A673 (cell line): ENCODE data around the gene OSBPL6. TPM values are rescaled to one million over a fixed set of nuclear protein-coding genes. Genes with fewer than 3 reads are reported as not detected.

Experiments
- BruUV-seq: library from RNA; stranded (reverse); fragments of 400-500 nt; replicated peaks from 2 replicates; lab custom pipeline; 2021; lab: Mats Ljungman, UMichigan
- CTCF ChIA-PET: fragments of 300-600 bp; sonication (Branson Sonifier 250); formaldehyde crosslinking; loops from one replicate; lab custom pipeline; 2022; ENCODE audit warnings: antibody characterized with exemption; lab: Charles Lee
- POLR2A ChIA-PET: fragments of 300-600 bp; sonication (Branson Sonifier 250); formaldehyde crosslinking; loops from one replicate; lab custom pipeline; 2022; ENCODE audit warnings: antibody characterized with exemption; ENCODE audit not compliant: low non-redundant PET; lab: Charles Lee
- DNase-seq: peaks from one replicate; pipeline ENCODE4 v3.0.0-alpha.2; 2015; ENCODE audit warnings: low spot score
- H3K27ac ChIP-seq: fragments of 200-600 bp; sonication (generic); 2 replicates; pipeline ENCODE4 v1.5.1; 2016; ENCODE audit warnings: mixed run types, low read depth, mild to moderate bottlenecking, mixed read lengths, antibody characterized with exemption, low read length; ENCODE audit not compliant: poor library complexity, severe bottlenecking
- H3K27me3 ChIP-seq: fragments of 200-600 bp; sonication (generic); replicated peaks from 2 replicates; pipeline ENCODE4 v1.6.1; 2017; ENCODE audit warnings: mixed run types, low read depth, mild to moderate bottlenecking, mixed read lengths, antibody characterized with exemption, low read length; ENCODE audit not compliant: insufficient read depth, poor library complexity
- H3K36me3 ChIP-seq: fragments of 200-600 bp; sonication (generic); 2 replicates; pipeline ENCODE4 v1.6.1; 2016; ENCODE audit warnings: mixed run types, mild to moderate bottlenecking, mixed read lengths, antibody characterized with exemption, low read length; ENCODE audit not compliant: insufficient read depth, poor library complexity, severe bottlenecking
- H3K4me1 ChIP-seq: fragments of 200-600 bp; sonication (generic); 2 replicates; pipeline ENCODE4 v1.6.1; 2017; ENCODE audit warnings: mixed run types, mild to moderate bottlenecking, mixed read lengths, antibody characterized with exemption, low read length; ENCODE audit not compliant: insufficient read depth, poor library complexity, severe bottlenecking
- H3K4me3 ChIP-seq: fragments of 200-600 bp; sonication (generic); 2 replicates; pipeline ENCODE4 v1.5.1; 2016; ENCODE audit warnings: low read depth, mixed run types, mild to moderate bottlenecking, mixed read lengths, low read length; ENCODE audit not compliant: poor library complexity, severe bottlenecking
- H3K9me3 ChIP-seq: fragments of 200-600 bp; sonication (generic); 2 replicates; pipeline ENCODE4 v1.6.1; 2016; ENCODE audit warnings: mixed run types, low read depth, mild to moderate bottlenecking, mixed read lengths, antibody characterized with exemption, low read length; ENCODE audit not compliant: poor library complexity, severe bottlenecking
- EZH2 ChIP-seq: fragments of 200-600 bp; sonication (generic); IDR thresholded peaks from 2 replicates; pipeline ENCODE4 v1.6.1; 2017; ENCODE audit warnings: borderline replicate concordance, low read depth, mild to moderate bottlenecking, mixed read lengths, antibody characterized with exemption, low read length; ENCODE audit not compliant: poor library complexity, severe bottlenecking
- intact Hi-C: fragments of 100-400 bp; cut with micrococcal nuclease; formaldehyde crosslinking; loops from one replicate; pipeline ENCODE4 v1.10.0; 2022; ENCODE audit not compliant: unreplicated experiment
- total RNA-seq: library from RNA; stranded (reverse); gene quantifications from 2 replicates; pipeline ENCODE4 v1.2.3, GENCODE V29; 2021
- TF ChIP-seq, protein P1 (sequence below): fragments of 300-800, 200-600 bp; sonication (generic); conservative IDR thresholded peaks from 2 replicates; pipeline ENCODE4 v1.5.1; 2017; ENCODE audit warnings: low read depth, mild to moderate bottlenecking, antibody characterized with exemption, low read length, moderate library complexity, mixed read lengths

OSBPL6 gene
- total RNA-seq, 1 experiment from 2014 or later = 19.3 TPM

DNA sequence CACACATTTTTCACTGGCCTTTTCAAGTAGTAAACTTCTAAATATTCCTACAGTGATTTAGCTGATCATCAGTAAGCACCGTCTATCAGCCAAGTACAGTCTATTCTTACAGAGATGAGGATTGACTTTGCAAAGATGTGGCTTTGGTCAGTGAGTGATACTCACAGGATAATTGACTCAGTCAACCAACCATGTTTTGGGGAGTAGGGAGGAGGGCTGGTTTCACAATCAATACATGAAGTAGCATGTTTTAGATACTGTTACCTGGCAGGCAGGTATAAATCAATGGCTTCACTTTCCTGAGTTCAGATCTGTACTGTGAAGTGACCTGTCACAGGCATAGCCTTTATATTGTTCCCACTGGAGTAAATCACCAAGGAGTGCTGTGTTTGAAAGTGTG, 27.2 kb downstream of the OSBPL6 start:
- no TSS peak for BruUV-seq
- H3K4me1 ChIP-seq = peaks cover 5% of the 10 kb centered on the region
- H3K27ac ChIP-seq = no peak overlapping the region
- intact Hi-C loops = no loop called here
- no peak for DNase-seq
- ChIA-PET CTCF (no interaction called here), POLR2A (no interaction called here)
- H3K27me3 ChIP-seq = no peaks in the 10 kb centered on the region
- H3K4me3 ChIP-seq = no peak overlapping the region
- H3K36me3 ChIP-seq = no peaks in the 10 kb centered on the region
- no peak for TF ChIP-seq EZH2
- TF ChIP-seq, protein P1, sequence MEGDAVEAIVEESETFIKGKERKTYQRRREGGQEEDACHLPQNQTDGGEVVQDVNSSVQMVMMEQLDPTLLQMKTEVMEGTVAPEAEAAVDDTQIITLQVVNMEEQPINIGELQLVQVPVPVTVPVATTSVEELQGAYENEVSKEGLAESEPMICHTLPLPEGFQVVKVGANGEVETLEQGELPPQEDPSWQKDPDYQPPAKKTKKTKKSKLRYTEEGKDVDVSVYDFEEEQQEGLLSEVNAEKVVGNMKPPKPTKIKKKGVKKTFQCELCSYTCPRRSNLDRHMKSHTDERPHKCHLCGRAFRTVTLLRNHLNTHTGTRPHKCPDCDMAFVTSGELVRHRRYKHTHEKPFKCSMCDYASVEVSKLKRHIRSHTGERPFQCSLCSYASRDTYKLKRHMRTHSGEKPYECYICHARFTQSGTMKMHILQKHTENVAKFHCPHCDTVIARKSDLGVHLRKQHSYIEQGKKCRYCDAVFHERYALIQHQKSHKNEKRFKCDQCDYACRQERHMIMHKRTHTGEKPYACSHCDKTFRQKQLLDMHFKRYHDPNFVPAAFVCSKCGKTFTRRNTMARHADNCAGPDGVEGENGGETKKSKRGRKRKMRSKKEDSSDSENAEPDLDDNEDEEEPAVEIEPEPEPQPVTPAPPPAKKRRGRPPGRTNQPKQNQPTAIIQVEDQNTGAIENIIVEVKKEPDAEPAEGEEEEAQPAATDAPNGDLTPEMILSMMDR = no peak
- H3K9me3 ChIP-seq = no peaks in the 10 kb centered on the region

- CTCF ChIA-PET = no interaction called here
- no TSS peak for BruUV-seq
- TF ChIP-seq, protein P1 = no peak
- TF ChIP-seq EZH2 = no peak
- Histone ChIP-seq H3K4me3 (no peak overlapping the region), H3K27me3 (no peaks in the 10 kb centered on the region), H3K4me1 (peaks cover 5% of the 10 kb centered on the region), H3K27ac (no peak overlapping the region), H3K36me3 (no peaks in the 10 kb centered on the region), H3K9me3 (no peaks in the 10 kb centered on the region)
- intact Hi-C loops = no loop called here
- POLR2A ChIA-PET = no interaction called here
- DNase-seq = no peak
Measured at GRCh38 chr2:178223806-178224205, 29.5 kb downstream of the OSBPL6 start.

GRCh38 chr2:178225006-178225805, 30.9 kb downstream of the OSBPL6 start:
- no peaks in the 10 kb centered on the region for H3K27me3 ChIP-seq
- no peak overlapping the region for H3K27ac ChIP-seq

More at GRCh38 chr2:178225006-178225805, 30.9 kb downstream of the OSBPL6 start:
- Histone ChIP-seq H3K4me3 (no peak overlapping the region), H3K36me3 (no peaks in the 10 kb centered on the region), H3K9me3 (no peaks in the 10 kb centered on the region), H3K4me1 (peaks cover 5% of the 10 kb centered on the region)
- DNase-seq = peak; percentile 31
- ChIA-PET CTCF (interaction anchor here (0.7 kb wide), 1 partner anchor 54 kb away, joined by 5 read pairs; no protein-coding TSS in a partner anchor), POLR2A (no interaction called here)
- TF ChIP-seq EZH2 = no peak
- TF ChIP-seq, protein P1 = no peak
- intact Hi-C loops = no loop called here
- no TSS peak for BruUV-seq
